Measurements from ENCODE around the gene GUCY1A1. TPM values are rescaled to one million over a fixed set of nuclear protein-coding genes. Genes with fewer than 3 reads are reported as not detected.
A peak's percentile ranks its signal among the peaks of the same experiment; 100 is the strongest.
"Not testable (repeated sequence)": the region's sequence is repeated elsewhere in the genome, so short reads cannot be mapped to it uniquely, and the experiment has no call there.

Gene GUCY1A1
- total and polyA plus RNA-seq, 5 experiments from 2014 or later, result not detected

- POLR2A ChIA-PET, result no interaction called here
- peaks cover 0 to 5% (median 2%) of the 10 kb centered on the region in 5 donors for H3K27me3 Mint-ChIP-seq
These were observed 25.9 kb upstream of the GUCY1A1 start for GRCh38 chr4:155640751-155641150.

GRCh38 chr4:155643087-155643486 lies 23.6 kb upstream of the GUCY1A1 start:
- DNase-seq (no peak), ATAC-seq (no peak)
- Mint-ChIP-seq H3K27ac (no peak overlapping the region), H3K9me3 (peaks cover 0 to 1% (median 0%) of the 10 kb centered on the region in 9 donors), H3K36me3 (peaks cover 0 to 4% (median 0%) of the 10 kb centered on the region in 3 donors), H3K27me3 (no peaks in the 10 kb centered on the region), H3K4me1 (peaks cover 2 to 21% (median 7%) of the 10 kb centered on the region in 4 donors), H3K4me3 (no peak overlapping the region)
- POLR2A ChIA-PET, result no interaction called here

More at GRCh38 chr4:155640751-155641150, 25.9 kb upstream of the GUCY1A1 start:
- peaks cover 0 to 4% (median 0%) of the 10 kb centered on the region in 3 donors for H3K36me3 Mint-ChIP-seq
- no peaks in the 10 kb centered on the region for H3K9me3 Mint-ChIP-seq
- DNase-seq (no peak), ATAC-seq (no peak)
- H3K27ac Mint-ChIP-seq, result peak overlapping the region in 1 of 10 donors; percentile 27
- peaks cover 2 to 21% (median 7%) of the 10 kb centered on the region in 4 donors for H3K4me1 Mint-ChIP-seq
- no peak overlapping the region for H3K4me3 Mint-ChIP-seq

GRCh38 chr4:155646001-155646400 lies 20.6 kb upstream of the GUCY1A1 start:
- H3K36me3 Mint-ChIP-seq, result peaks cover 0 to under 1% (median 0%) of the 10 kb centered on the region in 3 donors
- no peak overlapping the region for H3K4me3 Mint-ChIP-seq
- H3K4me1 Mint-ChIP-seq, result no peaks in the 10 kb centered on the region
- ATAC-seq, result no peak
- no peak for DNase-seq
- H3K9me3 Mint-ChIP-seq, result peaks cover 0 to 1% (median 0%) of the 10 kb centered on the region in 9 donors
- H3K27me3 Mint-ChIP-seq, result no peaks in the 10 kb centered on the region
- POLR2A ChIA-PET, result no interaction called here
- H3K27ac Mint-ChIP-seq, result no peak overlapping the region

GRCh38 chr4:155650785-155651184 lies 15.9 kb upstream of the GUCY1A1 start:
- H3K4me3 Mint-ChIP-seq, H3K27me3 Mint-ChIP-seq, POLR2A ChIA-PET, ATAC-seq, H3K4me1 Mint-ChIP-seq, H3K36me3 Mint-ChIP-seq, H3K27ac Mint-ChIP-seq, DNase-seq, H3K9me3 Mint-ChIP-seq: not testable (repeated sequence)

GRCh38 chr4:155653052-155653451 lies 13.6 kb upstream of the GUCY1A1 start:
- H3K36me3 Mint-ChIP-seq, result no peaks in the 10 kb centered on the region
- no peak overlapping the region for H3K27ac Mint-ChIP-seq
- peaks cover 0 to 2% (median 0%) of the 10 kb centered on the region in 5 donors for H3K27me3 Mint-ChIP-seq
- H3K4me3 Mint-ChIP-seq, result no peak overlapping the region
- POLR2A ChIA-PET, result no interaction called here
- peaks cover 0 to 2% (median 0%) of the 10 kb centered on the region in 9 donors for H3K9me3 Mint-ChIP-seq
- no peak for ATAC-seq
- no peaks in the 10 kb centered on the region for H3K4me1 Mint-ChIP-seq
- DNase-seq, result no peak

- peaks cover 0 to 2% (median 0%) of the 10 kb centered on the region in 9 donors for H3K9me3 Mint-ChIP-seq
- POLR2A ChIA-PET, result no interaction called here
- H3K4me1 Mint-ChIP-seq, result no peaks in the 10 kb centered on the region
- ATAC-seq (no peak), DNase-seq (no peak)
- H3K27me3 Mint-ChIP-seq, result peaks cover 0 to 3% (median 1%) of the 10 kb centered on the region in 5 donors
- no peaks in the 10 kb centered on the region for H3K36me3 Mint-ChIP-seq
- no peak overlapping the region for H3K4me3 Mint-ChIP-seq
- no peak overlapping the region for H3K27ac Mint-ChIP-seq
These were observed 10.6 kb upstream of the GUCY1A1 start for GRCh38 chr4:155656025-155656424.

- H3K9me3 Mint-ChIP-seq, result peaks cover 0 to 2% (median 0%) of the 10 kb centered on the region in 9 donors
- H3K4me3 Mint-ChIP-seq, result no peak overlapping the region
- no peak for DNase-seq
- no peak for ATAC-seq
- no peaks in the 10 kb centered on the region for H3K36me3 Mint-ChIP-seq
- H3K27me3 Mint-ChIP-seq, result peaks cover 0 to 3% (median 1%) of the 10 kb centered on the region in 5 donors
- POLR2A ChIA-PET, result no interaction called here
- no peak overlapping the region for H3K27ac Mint-ChIP-seq
- no peaks in the 10 kb centered on the region for H3K4me1 Mint-ChIP-seq
These were observed 9.5 kb upstream of the GUCY1A1 start for GRCh38 chr4:155657169-155657568.

GRCh38 chr4:155657985-155658680 lies 8.5 kb upstream of the GUCY1A1 start:
- H3K4me3 Mint-ChIP-seq, result no peak overlapping the region
- H3K9me3 Mint-ChIP-seq, result peaks cover 0 to 4% (median 0%) of the 10 kb centered on the region in 9 donors
- no peaks in the 10 kb centered on the region for H3K36me3 Mint-ChIP-seq
- POLR2A ChIA-PET, result no interaction called here
- no peak for ATAC-seq
- no peaks in the 10 kb centered on the region for H3K4me1 Mint-ChIP-seq
- H3K27me3 Mint-ChIP-seq, result peaks cover 0 to 6% (median 3%) of the 10 kb centered on the region in 5 donors
- no peak overlapping the region for H3K27ac Mint-ChIP-seq
- DNase-seq, result no peak

- peaks cover 0 to 4% (median 0%) of the 10 kb centered on the region in 9 donors for H3K9me3 Mint-ChIP-seq
- no peaks in the 10 kb centered on the region for H3K4me1 Mint-ChIP-seq
- ATAC-seq (no peak), DNase-seq (no peak)
- no peaks in the 10 kb centered on the region for H3K36me3 Mint-ChIP-seq
- no peak overlapping the region for H3K27ac Mint-ChIP-seq
- no peak overlapping the region for H3K4me3 Mint-ChIP-seq
- POLR2A ChIA-PET, result no interaction called here
- peaks cover 0 to 11% (median 6%) of the 10 kb centered on the region in 5 donors for H3K27me3 Mint-ChIP-seq
These were observed 8.0 kb upstream of the GUCY1A1 start for GRCh38 chr4:155658681-155659064.

- no peak for ATAC-seq
- H3K27ac Mint-ChIP-seq, result no peak overlapping the region
- no peaks in the 10 kb centered on the region for H3K4me1 Mint-ChIP-seq
- POLR2A ChIA-PET, result no interaction called here
- no peaks in the 10 kb centered on the region for H3K36me3 Mint-ChIP-seq
- H3K27me3 Mint-ChIP-seq, result peaks cover 1 to 14% (median 7%) of the 10 kb centered on the region in 5 donors
- H3K4me3 Mint-ChIP-seq, result no peak overlapping the region
- no peak for DNase-seq
- peaks cover 0 to 4% (median 0%) of the 10 kb centered on the region in 9 donors for H3K9me3 Mint-ChIP-seq
These were observed 7.5 kb upstream of the GUCY1A1 start for GRCh38 chr4:155659176-155659575.

GRCh38 chr4:155660436-155660835 lies 6.2 kb upstream of the GUCY1A1 start:
- ATAC-seq, result no peak
- Mint-ChIP-seq H3K9me3 (peaks cover 0 to 4% (median 0%) of the 10 kb centered on the region in 9 donors), H3K4me1 (no peaks in the 10 kb centered on the region), H3K36me3 (no peaks in the 10 kb centered on the region), H3K27me3 (peaks cover 3 to 23% (median 14%) of the 10 kb centered on the region in 5 donors), H3K4me3 (no peak overlapping the region), H3K27ac (no peak overlapping the region)
- POLR2A ChIA-PET, result no interaction called here
- no peak for DNase-seq

GRCh38 chr4:155665054-155665453 lies 1.6 kb upstream of the GUCY1A1 start:
- H3K9me3 Mint-ChIP-seq, result peaks cover 0 to 3% (median 0%) of the 10 kb centered on the region in 9 donors
- peaks cover 6 to 25% (median 16%) of the 10 kb centered on the region in 4 donors for H3K4me1 Mint-ChIP-seq
- POLR2A ChIA-PET, result no interaction called here
- DNase-seq, result no peak
- H3K36me3 Mint-ChIP-seq, result no peaks in the 10 kb centered on the region
- peaks cover 26 to 59% (median 39%) of the 10 kb centered on the region in 5 donors for H3K27me3 Mint-ChIP-seq
- no peak for ATAC-seq
- H3K4me3 Mint-ChIP-seq, result peak overlapping the region in 1 of 10 donors; percentile 4
- no peak overlapping the region for H3K27ac Mint-ChIP-seq

- DNase-seq (peak in 5 of 10 donors; percentile 0 to 38 (median 8)), ATAC-seq (peak; percentile 52 to 63)
- peaks cover 6 to 25% (median 16%) of the 10 kb centered on the region in 4 donors for H3K4me1 Mint-ChIP-seq
- no peaks in the 10 kb centered on the region for H3K36me3 Mint-ChIP-seq
- H3K27ac Mint-ChIP-seq, result peak overlapping the region in 1 of 10 donors; percentile 50
- peak overlapping the region; percentile 55 to 92 (median 82) for H3K4me3 Mint-ChIP-seq
- POLR2A ChIA-PET, result no interaction called here
- H3K9me3 Mint-ChIP-seq, result peaks cover 0 to 3% (median 0%) of the 10 kb centered on the region in 9 donors
- H3K27me3 Mint-ChIP-seq, result peaks cover 32 to 80% (median 45%) of the 10 kb centered on the region in 5 donors
These were observed 547 bp downstream of the GUCY1A1 start for GRCh38 chr4:155667222-155667567.

All from naive thymus-derived CD8-positive, alpha-beta T cell (primary cell).